Mammary epithelial cell (primary cell): ENCODE measurements around the gene TMEM154.

Experiments
- CTCF ChIP-seq, 2 donors: IDR thresholded peaks in 1 of 2; conservative IDR thresholded peaks in 1 of 2; 2 replicates each; pipeline ENCODE4 v1.5.1; 2011 to 2012; ENCODE audit warnings: inconsistent platforms in 2 of 2, low read length in 2 of 2, mild to moderate bottlenecking in 2 of 2, control low read depth in 1 of 2, low read depth in 1 of 2; ENCODE audit not compliant: insufficient read depth in 1 of 2; ENCODE audit errors: extremely low read depth in 1 of 2
- EZH2 ChIP-seq: IDR thresholded peaks from 2 replicates; pipeline ENCODE4 v1.6.1; 2012; ENCODE audit warnings: low read length, inconsistent platforms, borderline replicate concordance

- TF ChIP-seq CTCF (conservative IDR thresholded peaks at IDR 0.05 in 1 of 2, IDR thresholded peaks at IDR 0.05 in 1 of 2; ENCODE audit: extremely low read depth in 1 of 2, insufficient read depth in 1 of 2, low read depth in 1 of 2, low read length in 2 of 2) (no peak), EZH2 (no peak)
These were observed 94.8 kb downstream of the TMEM154 start for GRCh38 chr4:152585023-152585441.
